ENCODE data around the gene NIN.

GRCh38 chr14:50820786-50821509 lies 10.0 kb downstream of the NIN start:
- TF ChIP-seq CTCF (IDR thresholded peaks at IDR 0.05 in 8 of 11, conservative IDR thresholded peaks at IDR 0.05 in 3 of 11) (no peak), POLR2AphosphoS5 (IDR thresholded peaks at IDR 0.05) (no peak)
